GM10266 (cell line): ENCODE data around the gene NRDC.

Experiments
- DNase-seq: peaks from one replicate; pipeline ENCODE4 v3.0.0; 2012; ENCODE audit errors: extremely low spot score
- CTCF ChIP-seq: IDR thresholded peaks from 2 replicates; pipeline ENCODE4 v1.5.1; 2012; ENCODE audit warnings: mild to moderate bottlenecking, low read depth; ENCODE audit not compliant: control insufficient read depth, insufficient read depth; ENCODE audit errors: missing control alignments

Gene NRDC

GRCh38 chr1:51878616-51879336 lies at the start of gene NRDC:
NRDC (minus strand) TSS chr1:51878727; CDS start chr1:51878615, 112 bp downstream.
- DNase-seq: peak; percentile 94
- TF ChIP-seq CTCF: no peak

DNA sequence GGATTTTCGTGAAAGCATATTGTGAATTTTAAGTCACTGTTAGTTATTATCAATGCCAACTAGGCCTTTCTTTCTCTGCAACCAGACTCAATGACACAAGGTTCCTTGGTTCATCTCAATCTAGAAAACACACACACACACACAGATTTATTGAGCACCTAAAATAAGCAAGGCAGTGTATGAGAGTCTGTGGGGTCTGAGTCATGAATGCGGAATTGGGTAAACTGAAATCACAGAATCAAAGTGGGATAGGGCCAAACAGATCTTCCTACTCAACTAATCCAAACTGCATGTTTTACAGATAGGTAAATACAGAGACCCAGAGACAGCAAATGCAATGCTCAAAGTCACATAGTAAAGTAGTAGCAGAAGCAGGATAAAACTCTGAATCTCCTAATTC lies 48.5 kb upstream of the NRDC start:
- no peak for DNase-seq
- no peak for TF ChIP-seq CTCF

- DNase-seq: no peak
These were observed 47.8 kb upstream of the NRDC start for GRCh38 chr1:51926171-51926812.

GRCh38 chr1:51924455-51924854 lies 45.9 kb upstream of the NRDC start:
- peak; percentile 19 for DNase-seq
- TF ChIP-seq CTCF: peak; percentile 9

More at GRCh38 chr1:51926171-51926812, 47.8 kb upstream of the NRDC start:
- peak; percentile 24 for TF ChIP-seq CTCF

DNA sequence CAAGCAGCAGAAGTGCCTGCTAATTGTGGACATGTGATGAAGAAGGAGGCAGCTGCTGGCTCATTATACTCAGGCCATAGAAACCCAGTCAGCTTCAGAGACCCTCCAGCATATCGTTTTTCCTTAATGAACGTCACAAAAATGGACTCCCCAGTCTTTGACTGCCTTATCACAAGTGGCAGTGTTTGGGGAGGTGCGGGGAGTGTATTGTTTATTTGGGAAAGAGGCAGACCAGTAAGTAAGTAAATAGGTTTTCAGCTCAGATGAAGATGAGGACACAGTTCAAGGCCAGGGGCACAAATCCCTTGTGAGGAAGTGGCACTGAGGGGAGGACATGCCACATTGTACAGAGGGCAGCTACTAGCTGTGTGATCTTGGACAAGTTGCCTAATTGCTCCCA lies 43.5 kb upstream of the NRDC start:
- no peak for TF ChIP-seq CTCF
- no peak for DNase-seq

DNA sequence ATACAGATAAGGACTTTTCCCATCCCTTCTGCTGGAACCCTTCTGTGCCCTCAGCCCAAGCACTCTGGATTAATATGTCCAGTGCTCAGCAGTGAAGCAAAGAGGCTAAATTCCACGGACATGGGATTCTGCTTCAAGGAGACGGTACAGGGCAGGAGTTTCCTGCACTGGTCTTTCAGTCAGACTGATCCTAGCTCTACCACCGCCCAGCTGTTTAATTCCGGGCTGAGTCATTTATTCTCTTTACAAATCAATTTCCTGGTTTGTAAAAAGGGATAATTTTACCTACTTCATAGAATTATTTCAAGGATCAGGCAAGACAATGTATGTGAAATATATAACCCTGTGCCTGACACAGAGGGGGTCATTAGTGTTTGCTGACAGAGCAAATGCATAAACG lies 41.6 kb upstream of the NRDC start:
- DNase-seq: no peak
- no peak for TF ChIP-seq CTCF

GRCh38 chr1:51919684-51920083 lies 41.2 kb upstream of the NRDC start:
- no peak for TF ChIP-seq CTCF

More at GRCh38 chr1:51919684-51920083, 41.2 kb upstream of the NRDC start:
- no peak for DNase-seq
